Glutamatergic neuron (in vitro differentiated cells): ENCODE measurements around the gene NPFF. TPM values are rescaled to one million over a fixed set of nuclear protein-coding genes. Genes with fewer than 3 reads are reported as not detected.
"Not testable (repeated sequence)": the region's sequence is repeated elsewhere in the genome, so short reads cannot be mapped to it uniquely, and the experiment has no call there.

Source experiments
- DNase-seq: peaks from one replicate; pipeline ENCODE4 v3.0.0; 2022
- H3K27ac Mint-ChIP-seq: one replicate; pipeline ENCODE4 v1.8.0; 2020; ENCODE audit warnings: mild to moderate bottlenecking, mixed read lengths, inconsistent platforms; ENCODE audit not compliant: unreplicated experiment
- H3K27me3 Mint-ChIP-seq: one replicate; pipeline ENCODE4 v1.8.0; 2020; ENCODE audit warnings: mild to moderate bottlenecking, moderate library complexity, mixed read lengths, inconsistent platforms; ENCODE audit not compliant: unreplicated experiment
- H3K36me3 Mint-ChIP-seq: one replicate; pipeline ENCODE4 v1.8.0; 2020; ENCODE audit warnings: mild to moderate bottlenecking, mixed read lengths, inconsistent platforms; ENCODE audit not compliant: unreplicated experiment
- H3K4me1 Mint-ChIP-seq: one replicate; pipeline ENCODE4 v1.8.0; 2020; ENCODE audit warnings: mild to moderate bottlenecking, low read depth, mixed read lengths, inconsistent platforms; ENCODE audit not compliant: unreplicated experiment
- H3K4me3 Mint-ChIP-seq: one replicate; pipeline ENCODE4 v1.8.0; 2020; ENCODE audit warnings: mild to moderate bottlenecking, mixed read lengths, inconsistent platforms; ENCODE audit not compliant: unreplicated experiment
- H3K9me3 Mint-ChIP-seq: one replicate; pipeline ENCODE4 v1.8.0; 2020; ENCODE audit warnings: mild to moderate bottlenecking, moderate library complexity, mixed read lengths, inconsistent platforms; ENCODE audit not compliant: unreplicated experiment
- CTCF ChIP-seq: fragments of 200-600 bp; sonication (generic); IDR thresholded peaks from one replicate; pipeline ENCODE4 v1.5.0; 2021; ENCODE audit not compliant: partially characterized antibody, unreplicated experiment
- long read RNA-seq: library from polyadenylated mRNA; unstranded; transcript quantifications from one replicate; pipeline ENCODE4 v2.0.0, GENCODE V29; 2020; ENCODE audit not compliant: unreplicated experiment
- total RNA-seq: library from RNA; stranded (reverse); fragmentation: NEBNext Ultra II Directional; extraction: Animal tissue kit (Norgen Biotek cat#: 25700); gene quantifications from one replicate; pipeline ENCODE4 v1.2.1, GENCODE V29; 2021; ENCODE audit not compliant: unreplicated experiment

Gene NPFF
- not detected for total RNA-seq
- long read RNA-seq, result 0 reads

GRCh38 chr12:53506881-53507602, at the start of gene NPFF:
Gene NPFF (minus strand): TSS chr12:53507484. CDS start chr12:53507474, 10 bp downstream.
- no peaks in the 10 kb centered on the region for H3K36me3 Mint-ChIP-seq
- no peak for TF ChIP-seq CTCF
- peaks cover 2% of the 10 kb centered on the region for H3K27me3 Mint-ChIP-seq
- H3K27ac Mint-ChIP-seq, result peak within 1 kb of the TSS; percentile 59
- H3K4me1 Mint-ChIP-seq, result peaks cover 10% of the 10 kb centered on the region
- H3K4me3 Mint-ChIP-seq, result peak within 1 kb of the TSS; percentile 55
- no peak for DNase-seq
- H3K9me3 Mint-ChIP-seq, result peaks cover 3% of the 10 kb centered on the region

GRCh38 chr12:53552361-53553327, 45.4 kb upstream of the NPFF start:
- peak overlapping the region; percentile 10 for H3K27ac Mint-ChIP-seq
- no peak overlapping the region for H3K4me3 Mint-ChIP-seq
- DNase-seq, result no peak
- H3K4me1 Mint-ChIP-seq, result peaks cover 8% of the 10 kb centered on the region
- no peaks in the 10 kb centered on the region for H3K36me3 Mint-ChIP-seq
- H3K9me3 Mint-ChIP-seq, result no peaks in the 10 kb centered on the region
- no peak for TF ChIP-seq CTCF
- H3K27me3 Mint-ChIP-seq, result peaks cover 5% of the 10 kb centered on the region

GRCh38 chr12:53551889-53552291, 44.6 kb upstream of the NPFF start:
- Mint-ChIP-seq H3K27ac (no peak overlapping the region), H3K27me3 (peaks cover 2% of the 10 kb centered on the region), H3K4me3 (no peak overlapping the region), H3K36me3 (no peaks in the 10 kb centered on the region), H3K4me1 (peaks cover 8% of the 10 kb centered on the region), H3K9me3 (no peaks in the 10 kb centered on the region)
- no peak for DNase-seq
- no peak for TF ChIP-seq CTCF

- no peak for TF ChIP-seq CTCF
- Mint-ChIP-seq H3K27me3 (peaks cover 2% of the 10 kb centered on the region), H3K4me1 (peaks cover 8% of the 10 kb centered on the region), H3K27ac (no peak overlapping the region), H3K4me3 (no peak overlapping the region), H3K36me3 (no peaks in the 10 kb centered on the region), H3K9me3 (no peaks in the 10 kb centered on the region)
- no peak for DNase-seq
Measured at GRCh38 chr12:53550595-53550994, 43.3 kb upstream of the NPFF start.

GRCh38 chr12:53550131-53550530, 42.8 kb upstream of the NPFF start:
- H3K4me1 Mint-ChIP-seq, H3K36me3 Mint-ChIP-seq, DNase-seq, H3K9me3 Mint-ChIP-seq, H3K27me3 Mint-ChIP-seq, H3K27ac Mint-ChIP-seq, H3K4me3 Mint-ChIP-seq: not testable (repeated sequence)

- H3K36me3 Mint-ChIP-seq, H3K4me3 Mint-ChIP-seq, H3K27ac Mint-ChIP-seq, H3K27me3 Mint-ChIP-seq, DNase-seq, H3K9me3 Mint-ChIP-seq: not testable (repeated sequence)
- peaks cover 10% of the 10 kb centered on the region for H3K4me1 Mint-ChIP-seq
Measured at GRCh38 chr12:53548354-53548753, 41.1 kb upstream of the NPFF start.
